Activated CD4-positive, alpha-beta T cell treated with anti-CD3 and anti-CD28 coated beads, Interleukin-2, amount 10 ng/mL, durations not matched to agents 24 days and 14 days (primary cell): ENCODE measurements around the gene DAB1. TPM values are rescaled to one million over a fixed set of nuclear protein-coding genes. Genes with fewer than 3 reads are reported as not detected.

ENCODE experiments used
- DNase-seq: peaks from one replicate; pipeline ENCODE4 v3.0.0; 2022
- H3K27ac Mint-ChIP-seq: one replicate; pipeline ENCODE4 v1.8.0; 2022; ENCODE audit warnings: mild to moderate bottlenecking, mixed read lengths
- H3K27me3 Mint-ChIP-seq: one replicate; pipeline ENCODE4 v1.8.0; 2022; ENCODE audit warnings: mixed read lengths
- H3K36me3 Mint-ChIP-seq: one replicate; pipeline ENCODE4 v1.8.0; 2022; ENCODE audit warnings: low read depth, mild to moderate bottlenecking, mixed read lengths
- H3K4me1 Mint-ChIP-seq: one replicate; pipeline ENCODE4 v1.8.0; 2021; ENCODE audit warnings: mixed read lengths
- H3K4me3 Mint-ChIP-seq: one replicate; pipeline ENCODE4 v1.8.0; 2022; ENCODE audit warnings: mild to moderate bottlenecking, moderate library complexity, mixed read lengths
- H3K9me3 Mint-ChIP-seq: one replicate; pipeline ENCODE4 v1.8.0; 2021; ENCODE audit warnings: mixed read lengths
- intact Hi-C: fragments of 100-400 bp; cut with micrococcal nuclease; formaldehyde crosslinking; loops from one replicate; pipeline ENCODE4 v1.15.1; 2023
- total RNA-seq: library from RNA; stranded (reverse); gene quantifications from 2 replicates; pipeline ENCODE4 v1.2.3, GENCODE V29; 2022

The DAB1 gene
- total RNA-seq, 1 donor from 2014 or later = not detected

DNA sequence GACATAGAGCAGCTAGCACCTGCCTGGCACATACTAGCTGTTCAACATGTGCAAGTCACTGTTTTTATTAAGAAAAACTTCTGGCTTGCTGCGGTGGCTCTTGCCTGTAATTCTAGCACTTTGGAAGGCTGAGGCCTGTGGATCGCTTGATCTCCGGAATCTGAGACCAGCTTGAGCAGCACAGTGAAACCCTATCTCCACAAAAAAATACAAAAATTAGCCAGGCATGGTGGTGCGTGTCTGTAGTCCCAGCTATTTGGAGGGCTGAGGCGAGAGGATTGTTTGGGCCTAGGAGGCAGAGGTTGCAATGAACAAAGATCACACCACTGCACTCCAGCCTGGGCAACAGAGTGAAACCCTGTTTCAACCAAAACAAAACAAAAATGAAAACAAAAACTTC, 430.4 kb downstream of the DAB1 start:
- no peaks in the 10 kb centered on the region for H3K27me3 Mint-ChIP-seq
- no peaks in the 10 kb centered on the region for H3K36me3 Mint-ChIP-seq
- DNase-seq = no peak
- H3K4me1 Mint-ChIP-seq = no peaks in the 10 kb centered on the region
- H3K9me3 Mint-ChIP-seq = no peaks in the 10 kb centered on the region
- intact Hi-C loops = no loop called here
- no peak overlapping the region for H3K4me3 Mint-ChIP-seq
- H3K27ac Mint-ChIP-seq = no peak overlapping the region

DNA sequence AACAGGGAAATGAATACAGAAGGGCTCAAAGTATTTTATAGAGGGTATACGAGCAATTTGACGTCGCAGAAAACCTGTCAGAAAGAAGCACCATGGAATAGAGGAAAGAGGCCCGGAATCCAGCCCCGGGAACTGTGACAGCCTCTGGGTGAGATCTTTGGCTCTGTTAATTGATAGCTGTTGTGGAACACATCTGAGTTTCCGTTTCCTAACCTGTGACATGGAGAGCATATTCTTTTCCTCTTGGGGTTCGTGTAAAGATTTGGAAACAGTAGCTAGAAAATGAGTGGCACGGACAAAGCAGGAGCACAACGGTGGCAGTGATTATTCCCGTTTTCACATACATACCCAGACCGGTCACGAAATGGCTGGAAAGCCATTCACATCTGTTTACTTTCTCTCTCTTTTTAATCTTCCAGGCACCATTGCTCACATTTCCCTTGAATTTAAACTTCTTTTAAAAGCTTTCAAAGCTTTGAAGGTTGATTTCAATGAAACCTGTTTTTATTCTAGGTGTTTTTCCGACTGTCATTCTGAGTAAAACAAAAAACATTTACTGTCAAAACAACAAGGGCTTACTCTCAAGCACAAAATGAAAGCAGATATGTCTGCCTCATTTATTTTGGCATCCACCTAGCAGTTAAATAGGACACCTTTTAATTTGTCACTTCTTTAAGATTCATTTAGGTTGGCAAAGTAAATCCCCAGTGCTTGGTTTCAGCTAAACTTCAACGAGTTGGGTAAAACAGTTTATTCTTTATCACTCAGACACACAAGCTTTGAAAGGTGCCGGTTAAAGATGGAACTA, 431.3 kb downstream of the DAB1 start:
- H3K27me3 Mint-ChIP-seq = no peaks in the 10 kb centered on the region
- H3K27ac Mint-ChIP-seq = no peak overlapping the region
- H3K36me3 Mint-ChIP-seq = no peaks in the 10 kb centered on the region
- intact Hi-C loops = no loop called here
- H3K9me3 Mint-ChIP-seq = no peaks in the 10 kb centered on the region
- no peaks in the 10 kb centered on the region for H3K4me1 Mint-ChIP-seq
- DNase-seq = no peak
- no peak overlapping the region for H3K4me3 Mint-ChIP-seq

DNA sequence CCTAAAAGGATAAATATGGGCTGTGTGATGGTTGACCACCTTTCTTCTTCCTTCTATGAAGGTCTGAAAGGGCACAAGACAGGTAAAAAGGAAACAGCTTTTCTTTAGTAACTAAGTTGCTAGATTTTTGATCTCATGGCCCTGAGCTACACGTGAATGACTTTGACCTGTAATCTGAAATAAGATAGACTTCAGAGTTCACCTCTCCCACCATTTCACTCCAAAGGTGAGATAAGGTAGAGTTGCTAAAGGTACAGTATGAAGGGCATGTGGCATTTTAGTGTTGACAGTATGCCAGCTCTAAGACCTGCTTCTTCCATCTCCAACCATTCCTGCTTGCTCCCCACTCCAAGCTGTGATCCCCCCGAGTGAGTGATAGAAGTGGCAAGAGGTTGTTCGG, 432.3 kb downstream of the DAB1 start:
- Mint-ChIP-seq H3K27ac (no peak overlapping the region), H3K4me1 (no peaks in the 10 kb centered on the region), H3K9me3 (no peaks in the 10 kb centered on the region), H3K36me3 (no peaks in the 10 kb centered on the region), H3K27me3 (no peaks in the 10 kb centered on the region), H3K4me3 (no peak overlapping the region)
- intact Hi-C loops = no loop called here
- DNase-seq = no peak

DNA sequence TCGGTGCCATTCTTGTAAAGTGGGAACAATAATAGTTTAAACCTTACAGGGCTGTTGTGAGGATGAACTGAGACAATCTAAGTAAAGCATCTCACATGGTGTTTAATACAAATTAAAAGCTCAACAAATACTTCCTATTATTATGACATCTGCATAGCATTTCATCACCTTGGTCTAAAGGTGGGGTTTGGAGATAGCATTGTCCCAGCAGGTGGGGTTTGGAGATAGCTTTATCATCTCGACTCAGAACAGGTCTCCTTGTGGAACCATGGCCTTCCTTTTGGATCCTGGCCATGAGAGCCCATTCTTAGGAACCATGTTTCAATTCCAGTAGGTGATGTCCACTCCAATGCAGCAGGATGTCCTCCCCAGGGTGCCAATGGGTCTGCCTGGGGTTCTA, 437.5 kb downstream of the DAB1 start:
- H3K27ac Mint-ChIP-seq = no peak overlapping the region
- no peak overlapping the region for H3K4me3 Mint-ChIP-seq
- no peaks in the 10 kb centered on the region for H3K27me3 Mint-ChIP-seq
- H3K9me3 Mint-ChIP-seq = no peaks in the 10 kb centered on the region
- no peaks in the 10 kb centered on the region for H3K36me3 Mint-ChIP-seq
- H3K4me1 Mint-ChIP-seq = no peaks in the 10 kb centered on the region
- intact Hi-C loops = no loop called here
- DNase-seq = no peak

DNA sequence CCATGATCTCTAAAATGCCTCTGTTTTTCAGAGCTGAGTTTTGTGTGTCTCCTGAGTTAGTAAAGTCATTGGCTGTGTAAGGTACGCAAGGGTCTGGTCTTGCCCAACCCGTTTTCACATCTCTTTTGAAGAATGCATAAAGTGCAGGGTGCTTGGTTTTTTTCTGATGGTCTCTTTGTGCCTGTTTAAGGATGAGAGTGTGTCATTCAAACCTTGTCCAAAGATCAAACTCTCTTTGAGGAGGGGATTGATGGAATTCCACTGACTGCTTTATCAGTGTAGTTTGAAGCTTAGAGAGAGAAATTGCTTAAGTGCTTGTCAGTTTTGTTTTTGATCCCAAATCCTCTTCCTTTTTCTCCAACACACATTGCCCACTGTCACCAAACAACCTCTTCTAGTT, 438.0 kb downstream of the DAB1 start:
- H3K36me3 Mint-ChIP-seq = no peaks in the 10 kb centered on the region
- no peak for DNase-seq
- H3K4me3 Mint-ChIP-seq = no peak overlapping the region
- H3K27ac Mint-ChIP-seq = no peak overlapping the region
- H3K27me3 Mint-ChIP-seq = no peaks in the 10 kb centered on the region
- H3K4me1 Mint-ChIP-seq = no peaks in the 10 kb centered on the region
- no peaks in the 10 kb centered on the region for H3K9me3 Mint-ChIP-seq
- intact Hi-C loops = no loop called here

DNA sequence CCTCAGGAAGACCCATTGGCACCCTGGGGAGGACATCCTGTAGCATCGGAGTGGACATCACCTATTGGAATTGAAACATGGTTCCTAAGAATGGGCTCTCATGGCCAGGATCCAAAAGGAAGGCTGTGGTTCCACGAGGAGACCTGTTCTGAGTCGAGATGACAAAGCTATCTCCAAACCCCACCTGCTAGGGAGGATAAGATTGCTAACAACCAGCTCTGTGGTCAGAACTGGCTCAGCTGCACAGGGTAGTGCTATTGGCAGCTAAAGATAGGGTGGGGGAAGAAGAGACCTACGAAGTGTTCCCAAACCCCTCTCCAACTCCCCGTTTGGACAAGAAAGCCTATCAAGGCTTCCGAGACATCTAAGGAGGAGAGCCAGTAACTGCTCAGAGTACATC, 440.4 kb downstream of the DAB1 start:
- Mint-ChIP-seq H3K36me3 (no peaks in the 10 kb centered on the region), H3K9me3 (no peaks in the 10 kb centered on the region), H3K4me1 (no peaks in the 10 kb centered on the region), H3K27me3 (no peaks in the 10 kb centered on the region), H3K27ac (no peak overlapping the region), H3K4me3 (no peak overlapping the region)
- intact Hi-C loops = no loop called here
- DNase-seq = no peak

DNA sequence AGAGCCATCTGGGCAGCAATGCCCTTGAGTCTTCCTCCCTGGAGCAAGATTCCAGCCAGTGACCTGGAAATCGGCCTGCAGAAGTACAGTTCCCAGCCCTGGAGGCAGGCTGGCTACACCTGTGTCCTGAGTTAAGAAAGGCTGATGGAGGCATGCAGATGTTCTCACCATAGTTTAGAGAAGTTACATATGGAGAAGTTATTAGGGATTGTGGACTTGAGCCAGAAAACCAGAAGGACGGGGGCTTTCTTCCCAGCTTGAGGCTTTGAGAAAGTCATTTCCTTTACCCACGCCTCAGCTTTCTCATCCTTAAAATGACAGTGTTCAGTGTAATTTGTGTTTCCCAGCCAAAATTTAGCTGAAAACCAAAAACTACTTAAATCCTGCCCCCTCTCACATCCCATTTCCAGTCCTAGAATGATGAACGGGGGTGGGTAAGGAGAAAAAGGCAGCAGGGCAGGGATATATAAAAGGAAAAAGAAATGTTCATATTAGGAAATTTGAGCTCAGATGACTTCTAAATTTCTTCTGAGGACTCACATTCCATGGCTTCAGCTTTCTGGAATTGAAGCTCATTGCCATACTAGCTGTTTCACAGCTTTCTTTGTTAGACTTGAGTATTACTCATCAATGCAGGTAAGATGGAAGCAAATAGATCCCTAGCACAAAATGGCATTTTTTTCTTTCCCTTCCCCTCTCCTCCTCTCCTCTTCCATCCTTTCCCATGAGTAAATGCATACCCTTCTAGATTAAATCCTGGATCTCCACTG, 443.7 kb downstream of the DAB1 start:
- intact Hi-C loops = no loop called here
- Mint-ChIP-seq H3K27me3 (no peaks in the 10 kb centered on the region), H3K27ac (no peak overlapping the region), H3K4me1 (no peaks in the 10 kb centered on the region), H3K4me3 (no peak overlapping the region), H3K9me3 (no peaks in the 10 kb centered on the region), H3K36me3 (no peaks in the 10 kb centered on the region)
- DNase-seq = no peak

DNA sequence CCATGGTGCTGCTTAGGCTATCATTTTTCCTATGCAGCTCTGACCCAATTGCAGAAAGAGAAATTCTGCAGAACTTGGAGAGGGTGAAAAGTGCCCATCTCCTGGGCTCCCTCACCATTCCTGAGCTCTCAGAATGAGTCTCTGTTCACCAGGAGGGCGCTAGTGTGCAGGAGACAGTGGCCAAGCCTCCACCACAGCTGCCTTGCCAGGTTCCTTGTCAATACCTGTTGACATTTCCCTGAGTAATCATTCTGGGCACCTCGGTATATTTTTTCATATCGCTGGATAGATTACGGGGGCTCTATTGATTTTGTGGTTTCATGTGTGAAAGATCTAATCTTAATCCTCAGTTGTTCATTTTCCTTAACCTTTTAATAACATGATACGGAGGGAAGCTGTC, 445.0 kb downstream of the DAB1 start:
- Mint-ChIP-seq H3K4me3 (no peak overlapping the region), H3K9me3 (no peaks in the 10 kb centered on the region), H3K27ac (no peak overlapping the region), H3K36me3 (no peaks in the 10 kb centered on the region), H3K27me3 (no peaks in the 10 kb centered on the region), H3K4me1 (no peaks in the 10 kb centered on the region)
- intact Hi-C loops = no loop called here
- no peak for DNase-seq

DNA sequence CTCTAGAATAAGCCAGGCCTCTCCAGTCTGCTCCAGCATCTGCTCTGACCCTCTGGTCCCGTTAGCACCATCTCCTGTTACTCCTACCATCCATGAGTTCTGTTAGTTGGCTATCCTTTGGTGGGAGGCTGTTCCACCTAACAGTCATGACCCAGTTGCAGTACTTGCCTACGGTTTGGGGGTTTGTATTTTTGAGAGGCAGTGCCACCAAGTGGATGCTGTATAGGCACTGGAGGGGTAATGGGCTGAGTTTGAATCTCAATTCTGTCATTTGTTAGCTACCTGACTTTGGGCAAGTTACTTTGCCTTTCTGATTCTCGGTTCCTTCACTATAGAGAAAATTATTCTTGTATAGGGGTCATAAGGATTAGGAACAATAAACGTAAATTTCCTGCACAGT, 445.9 kb downstream of the DAB1 start:
- H3K36me3 Mint-ChIP-seq = no peaks in the 10 kb centered on the region
- intact Hi-C loops = no loop called here
- H3K9me3 Mint-ChIP-seq = no peaks in the 10 kb centered on the region
- no peaks in the 10 kb centered on the region for H3K27me3 Mint-ChIP-seq
- no peak overlapping the region for H3K4me3 Mint-ChIP-seq
- no peaks in the 10 kb centered on the region for H3K4me1 Mint-ChIP-seq
- no peak overlapping the region for H3K27ac Mint-ChIP-seq
- DNase-seq = no peak

DNA sequence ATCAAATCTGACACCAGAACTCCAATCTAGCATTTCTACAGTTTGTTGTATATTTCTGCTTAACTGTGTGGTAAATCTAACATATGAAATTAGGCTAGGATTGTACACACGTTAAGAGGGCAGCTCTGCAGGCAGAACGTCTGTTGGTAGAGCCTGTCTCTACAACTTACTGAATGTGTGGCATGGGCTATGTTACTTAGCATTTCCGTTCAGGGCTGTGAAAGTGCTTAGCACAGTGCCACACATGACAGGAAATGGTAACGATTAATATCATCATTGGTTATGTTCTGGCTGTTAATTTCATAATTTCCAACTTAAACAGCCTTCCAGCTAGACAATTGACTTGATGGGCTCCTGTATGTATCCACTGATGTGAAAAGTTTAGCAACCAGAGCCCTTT, 448.4 kb downstream of the DAB1 start:
- no peaks in the 10 kb centered on the region for H3K27me3 Mint-ChIP-seq
- H3K27ac Mint-ChIP-seq = no peak overlapping the region
- intact Hi-C loops = no loop called here

DNA sequence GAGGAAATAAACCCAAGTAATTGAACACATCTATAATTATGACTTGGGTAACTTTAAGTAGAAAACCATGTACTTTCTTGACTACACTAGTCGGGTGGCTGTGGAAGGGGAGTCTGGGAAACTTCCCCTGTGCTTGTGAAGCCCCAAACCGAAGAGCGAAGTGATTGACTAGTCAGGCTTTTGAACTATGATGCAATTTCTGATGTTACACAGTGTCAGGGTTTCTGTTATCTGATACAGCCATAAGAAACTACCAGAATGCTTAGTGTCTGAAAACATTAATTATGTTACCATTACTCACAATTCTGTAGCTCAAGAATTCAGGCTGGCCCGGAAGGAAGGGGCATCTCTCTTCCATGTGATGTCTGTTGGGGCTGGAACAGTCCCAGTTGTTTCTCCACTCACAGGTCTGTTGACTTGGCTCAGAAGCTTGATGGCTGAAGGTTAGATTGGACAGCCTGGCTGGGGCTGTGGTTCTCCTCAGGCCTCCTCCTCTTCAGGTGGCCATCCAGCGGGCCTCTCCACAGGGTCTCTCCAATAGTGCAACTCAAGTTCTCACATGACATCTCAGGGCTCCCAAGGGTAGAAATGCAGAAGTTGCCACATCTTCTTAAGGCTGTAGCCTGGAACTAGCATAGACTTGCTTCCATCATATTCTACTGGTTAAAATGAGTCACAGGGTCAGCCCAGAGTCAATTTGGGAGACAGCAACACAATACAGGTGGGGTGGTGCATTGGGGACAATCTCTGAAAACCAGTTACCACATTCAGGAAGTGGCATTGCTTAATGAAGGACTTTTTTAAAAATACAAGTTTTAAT, 449.7 kb downstream of the DAB1 start:
- intact Hi-C loops = no loop called here
- no peaks in the 10 kb centered on the region for H3K36me3 Mint-ChIP-seq
- DNase-seq = no peak
- H3K27me3 Mint-ChIP-seq = no peaks in the 10 kb centered on the region
- no peaks in the 10 kb centered on the region for H3K9me3 Mint-ChIP-seq
- no peak overlapping the region for H3K4me3 Mint-ChIP-seq
- no peaks in the 10 kb centered on the region for H3K4me1 Mint-ChIP-seq
- no peak overlapping the region for H3K27ac Mint-ChIP-seq

More for the DNA sequence above, 448.4 kb downstream of the DAB1 start:
- no peak for DNase-seq
- H3K36me3 Mint-ChIP-seq = no peaks in the 10 kb centered on the region
- no peak overlapping the region for H3K4me3 Mint-ChIP-seq
- H3K4me1 Mint-ChIP-seq = no peaks in the 10 kb centered on the region
- no peaks in the 10 kb centered on the region for H3K9me3 Mint-ChIP-seq

DNA sequence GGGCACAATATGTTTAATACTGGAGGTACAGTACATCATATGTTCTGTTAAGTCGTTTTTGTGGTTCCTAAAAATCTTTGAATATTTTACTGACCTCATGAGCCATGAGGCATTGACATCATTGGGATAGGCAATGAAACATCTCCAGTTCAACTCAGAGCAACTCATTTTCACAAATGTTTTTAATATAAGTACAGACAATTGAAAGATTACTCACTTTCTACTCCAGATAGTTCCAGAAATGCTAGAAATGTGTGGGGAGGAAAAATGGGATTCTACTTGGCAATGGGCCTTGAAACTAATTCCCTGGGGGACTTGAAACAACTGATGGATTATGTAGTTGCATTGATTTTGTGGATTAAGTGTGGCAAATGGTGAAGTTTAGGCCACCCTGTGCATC, 450.9 kb downstream of the DAB1 start:
- intact Hi-C loops = no loop called here
- H3K27me3 Mint-ChIP-seq = no peaks in the 10 kb centered on the region
- no peaks in the 10 kb centered on the region for H3K4me1 Mint-ChIP-seq
- H3K36me3 Mint-ChIP-seq = no peaks in the 10 kb centered on the region
- no peak overlapping the region for H3K27ac Mint-ChIP-seq
- H3K9me3 Mint-ChIP-seq = no peaks in the 10 kb centered on the region
- no peak overlapping the region for H3K4me3 Mint-ChIP-seq
- DNase-seq = no peak

DNA sequence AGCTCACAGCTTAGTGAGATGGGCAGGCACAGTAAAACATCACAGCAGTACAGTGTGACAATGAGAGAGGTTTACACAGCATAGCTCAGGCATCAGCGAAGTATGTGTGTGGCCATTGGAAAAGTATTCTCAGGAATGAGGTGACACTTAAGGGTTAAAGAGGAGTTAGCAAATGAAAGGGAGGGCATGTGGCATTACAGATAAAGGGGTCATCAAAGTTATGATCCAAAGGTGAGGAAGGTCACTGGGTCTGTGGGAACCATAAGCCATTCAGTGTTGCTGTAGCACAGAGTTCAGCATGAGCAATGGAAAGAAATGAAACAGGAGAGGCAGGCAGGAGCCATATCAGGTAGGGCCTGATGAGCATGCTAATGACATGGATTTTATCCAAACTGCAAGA, 453.6 kb downstream of the DAB1 start:
- Mint-ChIP-seq H3K36me3 (no peaks in the 10 kb centered on the region), H3K27ac (no peak overlapping the region), H3K4me1 (no peaks in the 10 kb centered on the region), H3K9me3 (no peaks in the 10 kb centered on the region), H3K27me3 (no peaks in the 10 kb centered on the region), H3K4me3 (no peak overlapping the region)
- intact Hi-C loops = no loop called here
- DNase-seq = no peak

DNA sequence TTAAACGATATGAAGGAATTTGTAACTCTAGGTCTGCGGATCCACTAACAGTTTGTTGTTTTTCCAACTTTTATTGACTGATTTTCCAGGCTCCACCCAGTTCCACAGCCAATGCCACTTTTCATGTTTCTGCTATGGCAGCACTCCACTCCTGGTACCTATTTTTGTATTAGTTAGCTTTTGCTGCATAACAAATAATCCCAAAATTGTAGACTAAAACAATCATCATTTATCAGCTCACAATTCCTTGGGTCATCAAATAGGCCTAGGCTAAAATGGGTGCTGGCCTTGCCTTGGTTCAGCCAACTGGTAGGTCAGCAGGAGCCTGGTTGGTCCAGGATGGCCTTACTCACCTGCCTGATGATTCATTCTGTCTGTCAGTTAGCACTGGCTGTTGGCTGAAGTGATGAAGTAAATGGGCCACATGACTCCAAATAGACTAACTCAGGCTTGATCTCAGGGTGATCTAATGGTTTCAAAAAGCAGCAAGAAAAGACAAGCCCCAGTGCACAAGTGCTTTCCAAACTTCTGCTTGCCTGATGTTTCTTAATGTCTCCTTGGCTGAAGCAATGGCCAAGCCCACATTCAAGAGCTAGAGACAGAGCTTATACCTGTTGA, 454.9 kb downstream of the DAB1 start:
- no peaks in the 10 kb centered on the region for H3K36me3 Mint-ChIP-seq
- no peaks in the 10 kb centered on the region for H3K9me3 Mint-ChIP-seq
- no peaks in the 10 kb centered on the region for H3K4me1 Mint-ChIP-seq
- no peaks in the 10 kb centered on the region for H3K27me3 Mint-ChIP-seq
- H3K27ac Mint-ChIP-seq = no peak overlapping the region
- no peak overlapping the region for H3K4me3 Mint-ChIP-seq
- intact Hi-C loops = no loop called here
- DNase-seq = no peak
